GM19468 (cell line): Measurements from ENCODE around the gene EPHA2.

ENCODE experiments used
- ATAC-seq: cut with Tn5 transposase; IDR thresholded peaks from one replicate; pipeline ENCODE4 v1.9.1; 2021; ENCODE audit warnings: mild to moderate bottlenecking, moderate library complexity, moderate number of reproducible peaks; ENCODE audit not compliant: unreplicated experiment; ENCODE audit errors: extremely low read depth

EPHA2 gene

GRCh38 chr1:16184557-16185303 lies 28.9 kb upstream of the EPHA2 start:
- no peak for ATAC-seq

- ATAC-seq, result no peak
Observed at GRCh38 chr1:16183765-16184556, 28.1 kb upstream of the EPHA2 start.

- no peak for ATAC-seq
Observed at GRCh38 chr1:16183179-16183578, 27.3 kb upstream of the EPHA2 start.

- no peak for ATAC-seq
Observed at GRCh38 chr1:16181887-16182719, 26.2 kb upstream of the EPHA2 start.

GRCh38 chr1:16180291-16180824 lies 24.5 kb upstream of the EPHA2 start:
- no peak for ATAC-seq

- no peak for ATAC-seq
Observed at GRCh38 chr1:16178596-16179497, 23.0 kb upstream of the EPHA2 start.

GRCh38 chr1:16177306-16177705 lies 21.4 kb upstream of the EPHA2 start:
- ATAC-seq, result no peak

- ATAC-seq, result no peak
Observed at GRCh38 chr1:16176653-16177052, 20.8 kb upstream of the EPHA2 start.

GRCh38 chr1:16175610-16176553 lies 20.0 kb upstream of the EPHA2 start:
- no peak for ATAC-seq

GRCh38 chr1:16174886-16175598 lies 19.2 kb upstream of the EPHA2 start:
- no peak for ATAC-seq

GRCh38 chr1:16174261-16174868 lies 18.5 kb upstream of the EPHA2 start:
- no peak for ATAC-seq

- ATAC-seq, result no peak
Observed at GRCh38 chr1:16173447-16174260, 17.8 kb upstream of the EPHA2 start.

GRCh38 chr1:16172964-16173446 lies 17.1 kb upstream of the EPHA2 start:
- no peak for ATAC-seq

- no peak for ATAC-seq
Observed at GRCh38 chr1:16172218-16172830, 16.5 kb upstream of the EPHA2 start.

GRCh38 chr1:16171314-16172151 lies 15.7 kb upstream of the EPHA2 start:
- no peak for ATAC-seq
